ENCODE data around the gene PTP4A2.

Gene PTP4A2

GRCh38 chr1:31857863-31858262 is 80.3 kb downstream of the PTP4A2 start:
- no peak for DNase-seq

Measured in NCI-H510A treated with DMSO at 0.1 percent for 48 hours (cell line).